ENCODE measurements around the gene KIF6.

KIF6 gene

DNA sequence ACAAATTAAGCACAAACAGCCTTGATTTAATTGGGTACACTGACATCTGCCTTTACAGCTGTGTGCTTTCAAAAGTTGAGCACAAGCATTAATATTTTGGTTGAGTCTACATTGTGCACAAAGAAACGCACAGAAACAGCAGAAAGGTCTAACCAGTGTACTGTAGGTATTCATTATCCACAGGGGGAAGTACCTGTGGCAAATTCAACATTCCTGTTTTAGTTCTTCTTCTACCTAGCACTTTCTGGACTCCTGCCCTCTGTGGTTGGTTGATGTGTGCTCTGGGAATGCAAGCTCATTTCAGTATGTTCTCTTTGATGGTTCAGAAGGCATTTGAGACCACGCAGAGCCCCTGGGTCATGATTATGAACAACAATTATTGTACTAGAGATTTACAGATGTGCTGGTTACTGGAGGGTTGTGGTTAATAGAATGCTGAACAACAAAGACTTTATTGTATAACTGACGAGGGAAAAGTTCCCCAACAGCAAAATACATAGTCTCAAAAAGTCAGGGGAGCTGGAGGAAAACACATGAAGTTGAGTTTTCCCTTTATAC, 40.4 kb upstream of the KIF6 start:
- H3K4me3 ChIP-seq (ENCODE audit: low read depth, low read length) = no peak overlapping the region
- no peak for DNase-seq (ENCODE audit: low read depth, low spot score)
- TF ChIP-seq, protein P1, sequence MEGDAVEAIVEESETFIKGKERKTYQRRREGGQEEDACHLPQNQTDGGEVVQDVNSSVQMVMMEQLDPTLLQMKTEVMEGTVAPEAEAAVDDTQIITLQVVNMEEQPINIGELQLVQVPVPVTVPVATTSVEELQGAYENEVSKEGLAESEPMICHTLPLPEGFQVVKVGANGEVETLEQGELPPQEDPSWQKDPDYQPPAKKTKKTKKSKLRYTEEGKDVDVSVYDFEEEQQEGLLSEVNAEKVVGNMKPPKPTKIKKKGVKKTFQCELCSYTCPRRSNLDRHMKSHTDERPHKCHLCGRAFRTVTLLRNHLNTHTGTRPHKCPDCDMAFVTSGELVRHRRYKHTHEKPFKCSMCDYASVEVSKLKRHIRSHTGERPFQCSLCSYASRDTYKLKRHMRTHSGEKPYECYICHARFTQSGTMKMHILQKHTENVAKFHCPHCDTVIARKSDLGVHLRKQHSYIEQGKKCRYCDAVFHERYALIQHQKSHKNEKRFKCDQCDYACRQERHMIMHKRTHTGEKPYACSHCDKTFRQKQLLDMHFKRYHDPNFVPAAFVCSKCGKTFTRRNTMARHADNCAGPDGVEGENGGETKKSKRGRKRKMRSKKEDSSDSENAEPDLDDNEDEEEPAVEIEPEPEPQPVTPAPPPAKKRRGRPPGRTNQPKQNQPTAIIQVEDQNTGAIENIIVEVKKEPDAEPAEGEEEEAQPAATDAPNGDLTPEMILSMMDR (IDR thresholded peaks at IDR 0.05; ENCODE audit: low read depth, low read length) = no peak
- in situ Hi-C loops (cut with HindIII; ENCODE audit: low sequenced_read_pairs) = no loop called here

DNA sequence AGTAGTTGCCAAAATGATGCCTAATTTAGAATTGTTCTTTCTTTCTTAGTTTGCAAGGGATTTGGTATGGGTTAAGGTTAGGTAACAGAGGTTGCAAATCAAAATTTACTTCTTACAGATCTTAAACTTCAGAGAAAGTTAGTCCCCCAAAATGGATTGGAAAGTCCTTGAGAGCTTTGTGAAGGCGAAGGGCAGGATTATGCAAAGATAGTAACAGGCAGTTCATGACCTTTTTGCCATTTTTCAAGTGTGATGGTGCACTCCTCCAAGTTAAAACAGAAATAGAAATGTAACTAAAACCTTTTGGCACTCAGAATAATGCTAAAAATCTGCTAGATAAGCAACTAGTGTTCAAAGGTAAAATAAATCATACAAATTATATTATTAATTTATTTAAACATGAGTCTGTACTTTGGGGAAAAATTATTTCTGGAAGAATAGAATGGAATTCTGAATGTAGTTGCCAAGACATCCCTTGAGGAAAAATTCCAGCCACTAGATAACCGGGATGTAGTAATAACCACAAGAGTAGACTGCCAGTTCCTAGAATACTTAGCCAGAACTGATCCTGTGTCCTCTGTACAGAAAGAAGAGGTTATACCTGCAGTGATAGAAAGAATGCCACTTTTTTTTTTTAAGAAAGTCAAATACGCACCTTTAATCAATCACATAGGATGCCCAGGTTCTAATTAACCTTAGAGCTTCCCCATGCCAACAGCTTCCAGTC, 35.2 kb upstream of the KIF6 start:
- in situ Hi-C loops (cut with HindIII; ENCODE audit: low sequenced_read_pairs) = no loop called here

DNA sequence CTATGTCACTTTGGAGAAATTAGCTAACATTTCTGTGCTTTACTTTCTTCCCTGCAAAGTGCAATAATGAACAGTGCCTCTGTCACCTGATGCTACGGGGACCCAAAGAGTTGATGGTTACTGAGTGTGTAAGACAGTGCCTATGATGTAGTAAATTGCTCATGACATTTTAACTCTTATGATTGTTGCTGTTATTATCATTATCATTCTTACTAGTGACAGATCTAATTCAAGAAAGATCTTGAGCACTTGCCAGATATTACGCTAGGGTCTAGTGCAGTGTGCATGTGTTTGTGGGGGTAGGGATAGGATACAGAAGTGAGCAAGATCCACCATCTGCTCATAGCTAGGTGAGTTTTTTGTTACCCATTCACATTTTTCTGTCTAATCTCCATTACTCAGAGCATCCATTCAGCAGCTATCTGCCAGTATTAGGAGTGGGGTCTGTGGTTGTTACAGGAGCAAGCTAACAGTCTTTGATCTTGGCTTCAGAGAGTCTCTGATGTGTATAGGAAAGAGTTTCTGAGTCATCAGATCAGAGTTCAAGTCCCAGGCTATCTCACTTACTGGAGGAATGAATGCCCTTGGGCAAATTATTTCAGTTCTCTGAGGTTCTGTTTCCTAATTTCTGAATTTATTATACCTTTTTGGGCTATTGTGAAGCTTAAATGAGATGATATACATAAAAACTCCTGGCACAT, 33.8 kb upstream of the KIF6 start:
- DNase-seq (ENCODE audit: low read depth, low spot score) = no peak
- no peak overlapping the region for H3K4me3 ChIP-seq (ENCODE audit: low read depth, low read length)
- TF ChIP-seq, protein P1 (IDR thresholded peaks at IDR 0.05; ENCODE audit: low read depth, low read length) = no peak
- in situ Hi-C loops (cut with HindIII; ENCODE audit: low sequenced_read_pairs) = no loop called here

More for the DNA sequence above, 35.2 kb upstream of the KIF6 start:
- no peak for DNase-seq (ENCODE audit: low read depth, low spot score)
- H3K4me3 ChIP-seq (ENCODE audit: low read depth, low read length) = no peak overlapping the region
- TF ChIP-seq, protein P1 (IDR thresholded peaks at IDR 0.05; ENCODE audit: low read depth, low read length) = no peak

DNA sequence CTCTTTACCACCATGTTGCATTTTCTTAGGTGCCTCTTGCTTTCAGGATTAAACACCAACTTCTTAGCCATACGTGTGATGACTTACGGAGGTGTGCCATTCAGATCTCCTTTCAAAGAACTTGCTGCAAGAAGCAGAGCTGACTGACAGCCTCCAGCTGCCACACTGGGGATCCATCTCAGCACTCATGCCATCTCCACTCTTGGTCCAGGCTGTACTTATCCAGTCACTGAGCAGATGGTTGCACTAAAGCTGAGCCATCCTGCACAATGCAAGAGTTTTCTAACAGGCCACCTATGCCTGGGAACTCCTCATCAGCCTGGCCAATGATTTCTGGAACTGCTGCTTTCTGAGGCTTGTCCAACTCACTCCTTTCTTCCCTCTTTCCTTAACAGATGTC, 31.4 kb upstream of the KIF6 start:
- in situ Hi-C loops (cut with HindIII; ENCODE audit: low sequenced_read_pairs) = no loop called here
- no peak for DNase-seq (ENCODE audit: low read depth, low spot score)
- H3K4me3 ChIP-seq (ENCODE audit: low read depth, low read length) = no peak overlapping the region
- TF ChIP-seq, protein P1 (IDR thresholded peaks at IDR 0.05; ENCODE audit: low read depth, low read length) = no peak

DNA sequence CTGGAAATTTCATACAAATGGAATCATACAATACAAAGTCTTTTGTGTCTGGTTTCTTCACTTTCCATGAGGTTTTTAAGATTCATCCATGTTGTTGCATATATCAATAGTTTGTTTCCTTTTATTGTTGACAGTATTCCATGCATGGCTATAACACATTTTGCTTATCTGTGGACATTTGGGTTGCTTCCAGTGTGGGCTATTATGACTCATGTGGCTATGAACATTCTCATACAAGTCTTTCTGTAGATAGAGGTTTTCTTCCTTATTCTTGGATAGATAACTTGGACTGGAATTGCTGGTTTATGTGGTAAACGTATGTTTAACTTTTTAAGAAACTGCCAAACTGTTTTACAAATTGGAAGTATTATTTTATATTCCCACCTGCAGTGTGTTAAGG, 30.0 kb upstream of the KIF6 start:
- DNase-seq (ENCODE audit: low read depth, low spot score) = peak; percentile 10
- in situ Hi-C loops (cut with HindIII; ENCODE audit: low sequenced_read_pairs) = no loop called here
- TF ChIP-seq, protein P1 (IDR thresholded peaks at IDR 0.05; ENCODE audit: low read depth, low read length) = no peak
- H3K4me3 ChIP-seq (ENCODE audit: low read depth, low read length) = no peak overlapping the region

DNA sequence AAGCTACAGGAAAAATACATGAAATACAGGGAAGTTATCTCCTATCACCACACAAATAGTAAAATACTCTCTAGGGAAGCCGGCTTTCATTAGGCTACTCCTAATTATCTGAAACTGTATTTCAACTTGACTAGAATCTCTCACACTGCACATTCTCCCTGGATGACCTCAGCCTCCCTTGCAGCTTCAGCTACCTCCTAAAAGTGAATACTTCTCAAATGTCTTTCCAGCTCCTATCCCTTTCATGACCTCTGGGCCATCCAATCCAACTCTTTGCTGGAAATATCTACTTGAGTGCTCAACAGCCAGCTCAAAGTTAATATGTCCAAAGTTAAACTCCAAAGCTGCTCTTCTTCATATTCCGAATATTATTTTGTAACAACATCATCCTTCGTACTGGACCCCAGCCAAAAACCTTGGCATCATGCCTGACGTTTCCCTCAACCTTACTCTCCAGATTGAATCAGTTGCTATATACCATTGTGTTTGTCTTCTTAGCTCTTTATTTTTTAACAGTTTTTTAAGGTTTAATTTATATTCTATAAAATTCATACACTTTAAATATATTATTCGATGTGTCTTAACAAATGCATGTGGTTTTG, 29.4 kb upstream of the KIF6 start:
- H3K4me3 ChIP-seq (ENCODE audit: low read depth, low read length) = no peak overlapping the region
- no peak for DNase-seq (ENCODE audit: low read depth, low spot score)
- in situ Hi-C loops (cut with HindIII; ENCODE audit: low sequenced_read_pairs) = no loop called here
- TF ChIP-seq, protein P1 (IDR thresholded peaks at IDR 0.05; ENCODE audit: low read depth, low read length) = no peak

Measured in astrocyte of the spinal cord (primary cell).